Middle frontal gyrus (tissue), 1 donor: Measurements from ENCODE around the gene MRPL12.
"Not testable (repeated sequence)": the region's sequence is repeated elsewhere in the genome, so short reads cannot be mapped to it uniquely, and the experiment has no call there.

Source experiments
- DNase-seq: peaks from one replicate; pipeline ENCODE4 v3.0.0-alpha.2; 2015; ENCODE audit warnings: low spot score; ENCODE audit errors: extremely low spot score

The MRPL12 gene

GRCh38 chr17:81738801-81739393 lies 35.7 kb downstream of the MRPL12 start:
- no peak for DNase-seq

DNA sequence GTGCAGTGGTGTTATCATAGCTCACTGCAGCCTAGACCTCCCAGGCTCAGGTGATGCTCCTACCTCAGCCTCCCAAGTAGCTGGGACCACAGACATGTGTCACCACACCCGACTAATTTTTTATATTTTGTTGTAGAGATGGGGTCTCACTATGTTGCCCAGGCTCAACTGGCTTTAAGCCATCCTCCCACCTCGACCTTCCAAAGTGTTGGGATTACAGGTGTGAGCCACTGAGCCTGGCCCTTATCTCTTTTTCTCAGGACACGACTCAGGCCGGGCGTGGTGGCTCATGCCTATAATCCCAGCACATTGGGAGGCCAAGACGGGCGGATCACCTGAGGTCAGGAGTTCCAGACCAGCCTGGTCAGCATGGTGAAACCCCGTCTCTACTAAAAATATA lies 36.4 kb downstream of the MRPL12 start:
- DNase-seq = not testable (repeated sequence)

- no peak for DNase-seq
These were observed 37.3 kb downstream of the MRPL12 start for GRCh38 chr17:81740395-81740961.

DNA sequence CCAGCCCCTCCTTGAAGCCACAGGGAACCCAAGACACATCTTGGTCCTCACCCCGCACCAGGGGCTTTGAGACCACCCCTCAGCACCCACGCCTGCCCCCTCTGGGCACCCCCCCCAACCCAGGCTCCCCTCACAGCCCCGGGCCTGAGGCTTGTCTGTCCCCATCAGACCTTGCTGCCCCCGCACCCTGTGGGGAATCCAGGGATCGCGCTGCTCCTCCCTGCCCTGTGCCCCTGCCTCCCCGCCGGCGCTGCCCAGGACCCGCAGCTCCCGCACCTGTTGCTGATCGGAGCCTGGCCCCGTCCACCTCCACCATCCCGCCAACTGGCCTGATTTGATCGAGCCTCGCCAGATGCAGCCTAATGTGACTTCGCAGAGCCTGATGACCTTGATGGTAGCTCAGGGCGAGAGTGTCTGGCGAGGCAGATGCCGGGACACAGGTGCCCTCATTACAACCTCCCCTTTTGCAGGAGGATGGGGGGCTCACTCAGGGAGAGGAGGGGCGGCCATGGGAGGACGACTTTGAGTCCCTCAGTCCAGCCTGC lies 38.0 kb downstream of the MRPL12 start:
- DNase-seq = no peak

DNA sequence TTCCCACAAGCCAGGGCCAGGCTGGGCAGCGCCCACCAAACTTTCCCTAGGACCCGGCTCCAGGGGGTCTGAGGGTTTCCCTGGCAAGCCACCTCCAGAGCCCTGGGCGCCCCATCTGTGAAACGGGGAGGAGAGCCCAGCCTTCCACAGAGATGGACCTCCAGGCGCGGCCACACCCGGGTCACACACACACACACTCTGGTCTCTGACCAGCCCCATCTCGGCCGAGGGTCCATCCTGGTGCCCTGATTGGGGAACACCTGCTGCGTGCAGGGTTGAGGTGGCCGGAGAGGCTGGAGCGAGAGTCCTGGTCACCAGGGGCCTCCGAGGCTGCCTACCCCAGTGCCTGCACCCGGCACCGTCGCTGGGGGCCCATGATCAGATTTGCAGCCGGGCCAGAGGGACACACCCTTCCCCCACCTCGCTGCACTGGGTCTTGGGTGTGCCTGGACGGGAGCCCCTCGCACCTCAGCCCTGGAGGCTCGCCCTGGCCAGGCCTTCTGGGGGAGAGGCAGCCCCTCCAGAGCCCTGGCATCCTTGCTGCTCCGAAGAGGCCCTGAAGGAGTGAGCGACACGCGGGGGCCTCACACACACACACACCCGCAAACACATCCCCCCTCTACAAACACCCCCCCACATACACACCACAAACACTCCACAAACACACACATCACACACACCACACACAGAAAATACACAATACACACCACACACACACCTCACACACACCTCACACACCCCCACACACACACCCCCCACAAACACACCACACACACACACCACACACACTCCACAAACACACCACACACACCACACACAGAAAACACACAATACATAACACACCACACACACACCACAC lies 38.7 kb downstream of the MRPL12 start:
- no peak for DNase-seq
